GM18499 (cell line): ENCODE data around the gene LAX1.
"Not testable (repeated sequence)": the region's sequence is repeated elsewhere in the genome, so short reads cannot be mapped to it uniquely, and the experiment has no call there.

Source experiments
- ATAC-seq: cut with Tn5 transposase; IDR thresholded peaks from one replicate; pipeline ENCODE4 v1.9.1; 2021; ENCODE audit warnings: moderate number of reproducible peaks; ENCODE audit not compliant: insufficient read depth, unreplicated experiment

LAX1 gene

DNA sequence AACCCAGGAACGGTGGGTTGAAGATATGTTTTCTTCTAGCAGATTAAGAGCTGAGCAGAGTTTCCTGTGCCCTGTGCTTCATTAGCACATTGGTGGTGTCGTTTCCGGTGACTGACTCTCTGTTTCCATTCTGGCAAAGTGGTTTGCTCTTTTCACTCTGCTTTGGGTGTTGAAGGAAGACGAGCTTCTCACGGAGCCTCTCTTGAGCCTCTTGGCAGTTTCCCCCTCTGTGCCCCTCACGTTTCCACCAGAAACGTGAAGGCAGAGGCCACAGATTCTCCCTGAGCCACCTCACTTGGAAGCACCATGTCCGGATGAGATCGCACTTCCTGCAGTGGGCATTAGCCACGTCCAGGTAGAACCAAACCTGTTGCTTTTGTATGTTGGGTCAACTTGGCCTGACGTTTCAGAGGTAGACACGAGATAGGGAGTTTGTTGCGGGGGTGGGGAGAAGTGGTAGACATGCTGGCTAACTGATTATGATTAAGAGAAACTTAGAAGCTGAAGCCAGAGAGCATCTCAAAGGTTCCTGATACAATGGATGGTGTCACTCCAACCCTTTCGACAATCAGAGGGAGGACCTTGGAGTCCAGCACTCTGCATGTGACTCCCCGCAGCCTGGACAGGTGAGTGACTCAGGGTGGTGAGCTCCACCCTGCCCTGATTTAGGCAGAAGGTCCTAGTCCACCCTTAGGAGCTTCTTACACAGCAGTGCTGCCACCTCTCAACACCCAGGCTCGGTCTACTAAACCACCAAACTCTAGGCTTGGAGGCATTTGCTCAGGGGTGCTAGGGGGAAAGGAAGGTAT is at the start of gene LAX1:
LAX1 (plus strand) TSS at position 155 of the 809 bp plus-strand sequence; CDS start at position 538, 383 bp downstream.
- ATAC-seq = peak; percentile 50

DNA sequence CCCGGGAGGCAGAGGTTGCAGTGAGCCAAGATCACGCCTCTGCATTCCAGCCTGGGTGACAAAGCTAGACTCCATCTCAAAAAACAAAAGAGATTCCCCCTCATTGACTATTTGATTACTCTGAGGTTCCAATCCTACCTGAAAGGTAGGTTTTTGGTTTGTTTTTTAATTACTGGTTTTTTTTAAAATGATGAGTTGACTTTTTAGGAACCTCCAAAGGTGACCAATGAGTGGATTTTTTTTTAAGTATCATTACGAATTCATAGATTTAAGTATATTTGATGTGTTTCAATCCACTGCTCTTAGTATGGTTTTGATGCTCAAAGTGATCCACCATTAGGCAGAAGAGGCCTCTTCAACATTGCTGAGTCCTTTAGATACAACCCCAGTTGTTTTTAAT is 47.9 kb upstream of the LAX1 start:
- ATAC-seq = no peak

GRCh38 chr1:203720242-203720641 is 44.7 kb upstream of the LAX1 start:
- ATAC-seq = no peak

GRCh38 chr1:203722909-203723308 is 42.1 kb upstream of the LAX1 start:
- ATAC-seq = no peak

DNA sequence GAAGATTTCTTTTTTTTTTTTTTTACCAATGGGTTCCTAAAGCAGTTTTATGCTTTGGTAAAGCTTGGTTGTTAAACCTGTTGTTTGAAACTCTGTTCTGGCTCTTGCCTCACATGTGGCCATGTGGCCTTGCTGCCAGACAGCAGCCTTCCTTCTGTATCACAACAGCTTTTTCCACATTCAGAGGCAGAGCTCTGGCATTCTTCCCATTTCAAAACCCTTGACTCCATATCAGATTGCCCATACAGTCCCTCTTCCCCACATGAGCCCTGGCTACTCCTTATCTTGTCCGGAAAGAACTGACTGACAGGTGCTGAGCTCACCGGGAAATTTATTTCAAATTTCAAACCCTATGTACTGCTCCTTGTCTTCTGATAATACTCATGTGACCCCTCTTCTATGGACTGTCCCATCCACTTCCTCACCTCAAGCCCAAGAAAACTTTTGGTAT is 38.5 kb upstream of the LAX1 start:
- ATAC-seq = no peak

- no peak for ATAC-seq
Measured at GRCh38 chr1:203733009-203733863, 31.7 kb upstream of the LAX1 start.

DNA sequence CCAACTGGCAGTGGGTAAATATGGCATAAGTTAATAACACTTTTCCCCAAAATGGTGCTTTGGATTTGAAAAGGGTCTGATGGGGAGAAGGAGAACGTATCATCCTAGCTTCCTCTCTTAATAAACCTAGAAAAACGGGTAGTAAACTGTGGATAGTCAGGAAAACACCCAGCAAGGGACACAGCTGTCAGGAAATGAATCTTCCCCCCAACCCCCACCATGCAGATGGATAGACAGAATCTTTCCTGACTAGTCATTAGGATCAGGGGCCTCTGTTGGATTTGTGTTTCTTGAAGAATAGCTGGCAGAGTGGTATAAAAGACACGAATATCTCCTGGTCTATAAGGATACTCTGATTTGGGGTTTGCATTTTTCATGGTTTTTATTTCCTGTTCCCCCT is 22.5 kb upstream of the LAX1 start:
- no peak for ATAC-seq

DNA sequence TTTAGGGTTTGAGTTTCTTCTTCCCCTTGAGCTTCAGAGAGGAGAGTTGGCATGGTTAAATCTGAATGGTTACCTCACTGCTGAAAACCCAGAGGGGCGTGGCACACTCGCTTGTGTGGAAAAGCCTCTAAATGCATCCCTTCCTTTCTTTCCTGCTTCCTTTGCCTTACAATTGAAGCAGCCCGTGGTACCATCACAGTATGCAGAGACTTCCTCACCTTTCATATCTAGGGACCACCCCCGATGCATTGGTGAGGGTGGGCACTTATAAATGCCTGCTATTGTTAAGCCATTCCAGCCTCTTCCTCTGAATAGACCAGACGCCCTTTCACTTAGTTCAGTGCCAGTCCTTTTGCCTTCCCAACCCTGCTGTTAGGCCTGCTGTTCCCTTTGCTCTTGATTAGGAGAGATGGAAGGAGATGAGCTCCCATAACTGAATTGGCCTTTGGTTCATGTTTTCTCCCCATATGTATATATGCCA is 21.9 kb upstream of the LAX1 start:
- no peak for ATAC-seq

- ATAC-seq = no peak
Measured at GRCh38 chr1:203744075-203744972, 20.7 kb upstream of the LAX1 start.

- no peak for ATAC-seq
Measured at GRCh38 chr1:203746281-203746680, 18.7 kb upstream of the LAX1 start.

GRCh38 chr1:203751051-203751450 is 13.9 kb upstream of the LAX1 start:
- no peak for ATAC-seq

DNA sequence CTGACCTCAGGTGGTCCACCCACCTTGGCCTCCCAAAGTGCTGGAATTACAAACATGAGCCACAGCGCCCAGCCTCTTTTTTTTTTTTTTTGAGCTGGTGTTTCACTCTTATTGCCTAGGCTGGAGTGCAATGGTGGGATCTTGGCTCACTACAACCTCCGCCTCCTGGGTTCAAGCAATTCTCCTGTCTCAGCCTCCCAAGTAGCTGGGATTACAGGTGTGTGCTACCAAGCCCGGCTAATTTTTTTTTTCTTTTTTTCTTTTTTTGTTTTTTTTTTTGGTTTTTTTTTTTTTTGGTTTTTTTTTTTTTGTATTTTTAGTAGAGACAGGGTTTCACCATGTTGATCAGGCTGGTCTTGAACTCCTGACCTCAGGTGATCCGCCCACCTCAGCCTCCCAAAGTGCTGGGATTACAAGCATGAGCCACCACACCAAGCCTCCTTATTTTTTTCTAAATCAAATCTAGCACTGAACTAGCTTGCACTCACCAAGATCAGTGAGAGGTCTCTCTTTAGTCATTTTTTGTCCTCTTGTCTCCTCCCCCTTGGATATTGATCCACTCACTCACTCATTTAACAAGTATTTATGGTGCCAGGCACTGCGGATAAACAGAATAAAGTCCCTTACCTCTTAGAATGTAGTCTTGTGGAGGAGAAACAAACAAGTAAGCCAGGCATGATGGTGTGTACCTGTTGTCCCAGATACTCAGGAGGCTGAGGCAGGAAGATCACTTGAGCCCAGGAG is 13.2 kb upstream of the LAX1 start:
- not testable (repeated sequence) for ATAC-seq

DNA sequence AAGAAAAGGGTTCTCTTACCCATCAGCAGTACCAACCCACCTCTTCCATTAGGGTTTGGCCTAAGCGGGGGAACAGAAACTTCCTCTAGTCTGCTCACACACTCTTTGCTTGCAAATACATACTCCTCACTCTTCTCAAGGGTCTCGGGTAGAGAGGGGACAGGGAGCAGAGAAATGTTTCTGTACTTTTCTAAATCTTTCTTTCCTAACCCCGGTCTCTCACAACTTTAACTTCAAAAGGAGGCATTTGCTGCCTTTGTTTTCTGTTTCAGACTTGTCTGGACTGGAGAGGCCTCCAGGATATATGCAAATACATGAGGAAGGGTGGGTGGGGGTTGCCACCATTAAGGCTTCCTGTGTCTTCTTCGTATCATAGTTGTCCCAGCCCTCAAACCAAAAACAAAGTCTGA is 10.5 kb upstream of the LAX1 start:
- ATAC-seq = no peak

DNA sequence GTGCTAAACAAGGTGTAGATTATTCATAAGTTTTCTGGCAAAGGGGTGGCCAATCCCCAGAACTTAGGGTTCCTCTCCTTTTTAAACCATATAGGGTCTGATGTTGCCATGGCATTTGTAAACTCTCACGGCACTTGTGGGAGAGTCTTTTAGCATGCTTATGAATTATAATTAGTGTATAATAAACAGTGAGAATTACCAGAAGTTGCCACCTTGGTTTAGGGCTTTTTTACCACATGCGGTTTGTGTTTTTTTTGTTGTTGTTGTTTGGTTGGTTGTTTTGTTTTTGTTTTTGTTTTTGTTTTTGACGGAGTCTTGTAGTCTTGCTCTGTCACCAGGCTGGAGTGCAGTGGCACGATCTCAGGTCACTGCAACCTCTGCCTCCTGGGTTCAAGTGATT is 8.9 kb upstream of the LAX1 start:
- no peak for ATAC-seq

GRCh38 chr1:203758749-203759148 is 6.2 kb upstream of the LAX1 start:
- ATAC-seq = not testable (repeated sequence)

DNA sequence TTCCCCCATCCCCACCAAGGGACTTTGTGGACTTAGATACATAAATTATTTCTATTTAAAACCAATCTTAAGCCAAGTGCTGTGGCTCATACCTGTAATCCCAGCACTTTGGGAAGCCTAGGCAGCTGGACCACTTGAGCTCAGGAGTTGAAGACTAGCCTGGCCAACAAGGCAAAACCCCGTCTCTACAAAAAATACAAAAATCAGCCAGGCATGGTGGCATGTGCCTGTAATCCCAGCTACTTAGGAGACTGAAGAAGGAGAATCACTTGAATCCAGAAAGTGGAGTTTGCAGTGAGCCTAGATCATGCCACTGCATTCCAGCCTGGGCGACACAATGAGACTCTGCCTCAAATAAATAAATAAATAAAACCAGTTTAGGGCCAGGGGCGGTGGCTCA is 4.5 kb upstream of the LAX1 start:
- no peak for ATAC-seq

DNA sequence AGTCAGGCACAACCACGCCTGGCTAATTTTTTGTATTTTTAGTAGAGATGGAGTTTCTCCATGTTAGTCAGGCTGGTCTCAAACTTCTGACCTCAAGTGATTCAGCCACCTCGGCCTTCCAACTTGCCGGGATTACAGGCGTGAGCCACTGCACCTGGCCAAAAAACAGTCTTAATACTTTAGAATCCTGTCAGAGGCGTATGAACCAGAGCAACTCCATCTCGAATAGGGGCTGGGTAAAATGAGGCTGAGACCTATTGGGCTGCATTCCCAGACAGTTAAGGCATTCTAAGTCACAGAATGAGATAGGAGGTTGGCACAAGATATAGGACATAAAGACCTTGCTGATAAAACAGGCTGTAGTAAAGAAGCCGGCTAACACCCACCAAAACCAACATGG is 3.0 kb upstream of the LAX1 start:
- ATAC-seq = not testable (repeated sequence)

GRCh38 chr1:203763505-203763904 is 1.5 kb upstream of the LAX1 start:
- no peak for ATAC-seq
